C4-2B (cell line): ENCODE measurements around the gene WNT1.

Source experiments
- CTCF ChIP-seq: fragments of 450-650 bp; conservative IDR thresholded peaks from 2 replicates; pipeline ENCODE4 v1.5.1; 2017; ENCODE audit warnings: mild to moderate bottlenecking
- ZFX ChIP-seq: fragments of 450-650 bp; IDR thresholded peaks from 2 replicates; pipeline ENCODE4 v1.6.1; 2017

GRCh38 chr12:48981757-48982157, 3.6 kb downstream of the WNT1 start:
- no peak for TF ChIP-seq CTCF
- no peak for TF ChIP-seq ZFX
